HCT116 (cell line): ENCODE measurements around the gene UPK2. TPM values are rescaled to one million over a fixed set of nuclear protein-coding genes. Genes with fewer than 3 reads are reported as not detected.
"Not testable (repeated sequence)": the region's sequence is repeated elsewhere in the genome, so short reads cannot be mapped to it uniquely, and the experiment has no call there.

Source experiments
- ATAC-seq: fragments of 200-7000 bp; cut with Tn5 transposase; 2 replicates; pipeline ENCODE4 v1.9.1; 2020; ENCODE audit warnings: mild to moderate bottlenecking, moderate library complexity
- BruUV-seq: library from RNA; stranded (reverse); fragments of 400-500 nt; replicated peaks from 2 replicates; lab custom pipeline; 2021; lab: Mats Ljungman, UMichigan
- CTCF ChIA-PET: fragments of 300-600 bp; sonication (Branson Sonifier 250); formaldehyde crosslinking; loops from one replicate; lab custom pipeline; 2021; ENCODE audit warnings: antibody characterized with exemption; lab: Charles Lee
- POLR2A ChIA-PET: fragments of 300-600, 350-600 bp; sonication (Branson Sonifier 250); formaldehyde crosslinking; loops from one replicate; lab custom pipeline; 2021; ENCODE audit warnings: antibody characterized with exemption; lab: Charles Lee
- RAD21 ChIA-PET, 2 experiments: fragments of 300-600 bp; sonication (Branson Sonifier 250); formaldehyde crosslinking; loops; one replicate each; lab custom pipeline; 2023; ENCODE audit warnings: low total read pairs in 2 of 2; ENCODE audit not compliant: uncharacterized antibody in 2 of 2, unreplicated experiment in 2 of 2, low non-redundant PET in 1 of 2; lab: Charles Lee
- DNase-seq: peaks from one replicate; pipeline ENCODE4 v3.0.0-alpha.2; 2010; ENCODE audit warnings: low read depth, low spot score
- H2AFZ ChIP-seq: fragments of 200-600 bp; shearing (Covaris generic), sonication (generic); 2 replicates; pipeline ENCODE4 v1.6.1; 2017; ENCODE audit warnings: low read depth, mixed run types, mixed read lengths, antibody characterized with exemption, low read length; ENCODE audit not compliant: poor library complexity, severe bottlenecking
- H3K27ac ChIP-seq: 2 replicates; pipeline ENCODE4 v1.5.1; 2012; ENCODE audit warnings: low read depth, low read length
- H3K27me3 ChIP-seq: fragments of 200-600 bp; sonication (generic); 2 replicates; pipeline ENCODE4 v1.6.1; 2016; ENCODE audit warnings: mixed run types, low read length, mixed read lengths; ENCODE audit not compliant: insufficient read depth
- H3K36me3 ChIP-seq, 2 experiments: fragments of 200-500 bp in 1 of 2; fragments of 200-600 bp in 1 of 2; sonication (Bioruptor generic) in 1 of 2; sonication (generic) in 1 of 2; 2 replicates each; pipeline versions ENCODE4 v1.5.1 to v1.6.1; 2014 to 2016; ENCODE audit warnings: low read length in 2 of 2, inconsistent platforms in 1 of 2, mixed read lengths in 1 of 2, mixed run types in 1 of 2; ENCODE audit not compliant: insufficient read depth in 2 of 2, control insufficient read depth in 1 of 2
- H3K4me1 ChIP-seq, 2 experiments: fragments of 200-600 bp in 1 of 2; sonication (generic) in 1 of 2; 2 replicates each; pipeline versions ENCODE4 v1.5.1 to v1.6.1; 2012 to 2017; ENCODE audit warnings: low read length in 2 of 2, inconsistent platforms in 1 of 2, mild to moderate bottlenecking in 1 of 2, mixed read lengths in 1 of 2, mixed run types in 1 of 2, moderate library complexity in 1 of 2; ENCODE audit not compliant: insufficient read depth in 2 of 2, control insufficient read depth in 1 of 2
- H3K4me2 ChIP-seq: fragments of 200-600 bp; sonication (generic); 2 replicates; pipeline ENCODE4 v1.6.1; 2017; ENCODE audit warnings: mixed run types, low read length, mixed read lengths
- H3K4me3 ChIP-seq, 2 experiments: fragments of 200-600 bp in 1 of 2; sonication (generic) in 1 of 2; replicated peaks in 1 of 2; 2 replicates each; pipeline ENCODE4 v1.5.1; 2011 to 2016; ENCODE audit warnings: low read length in 2 of 2, control low read depth in 1 of 2, low read depth in 1 of 2, mild to moderate bottlenecking in 1 of 2, mixed read lengths in 1 of 2, mixed run types in 1 of 2
- H3K79me2 ChIP-seq: fragments of 200-600 bp; sonication (generic); 2 replicates; pipeline ENCODE4 v1.6.1; 2017; ENCODE audit warnings: mild to moderate bottlenecking, mixed run types, low read length, moderate library complexity, mixed read lengths; ENCODE audit not compliant: insufficient read depth
- H3K9ac ChIP-seq: fragments of 200-600 bp; sonication (generic); 2 replicates; pipeline ENCODE4 v1.6.1; 2016; ENCODE audit warnings: low read length, mixed read lengths
- H3K9me2 ChIP-seq: fragments of 200-600 bp; sonication (generic), shearing (Covaris generic); 2 replicates; pipeline ENCODE4 v1.6.1; 2017; ENCODE audit warnings: mixed run types, mild to moderate bottlenecking, moderate library complexity; ENCODE audit not compliant: insufficient read depth
- H3K9me3 ChIP-seq, 2 experiments: fragments of 200-500 bp in 1 of 2; fragments of 200-600 bp in 1 of 2; sonication (Bioruptor generic) in 1 of 2; sonication (generic) in 1 of 2; 2 replicates each; pipeline ENCODE4 v1.6.1; 2014 to 2017; ENCODE audit warnings: low read length in 2 of 2, mixed read lengths in 2 of 2, inconsistent platforms in 1 of 2, low read depth in 1 of 2, mild to moderate bottlenecking in 1 of 2, mixed run types in 1 of 2, moderate library complexity in 1 of 2; ENCODE audit not compliant: control insufficient read depth in 1 of 2, insufficient read depth in 1 of 2
- H4K20me1 ChIP-seq: fragments of 200-600 bp; sonication (generic), shearing (Covaris generic); 2 replicates; pipeline ENCODE4 v1.6.1; 2017; ENCODE audit warnings: mixed run types, mild to moderate bottlenecking, moderate library complexity; ENCODE audit not compliant: insufficient read depth
- EGR1 ChIP-seq: IDR thresholded peaks from 2 replicates; pipeline ENCODE4 v1.6.1; 2012; ENCODE audit warnings: low read depth
- EZH2phosphoT487 ChIP-seq: fragments of 200-600 bp; IDR thresholded peaks from 2 replicates; pipeline ENCODE4 v1.6.1; 2018; ENCODE audit warnings: antibody characterized with exemption, borderline replicate concordance
- POLR2A ChIP-seq: IDR thresholded peaks from 2 replicates; pipeline ENCODE4 v1.7.0; 2011; ENCODE audit warnings: borderline replicate concordance; ENCODE audit not compliant: insufficient read depth, insufficient read length; ENCODE audit errors: extremely low read depth
- RAD21 ChIP-seq: IDR thresholded peaks from 2 replicates; pipeline ENCODE4 v1.6.1; 2012; ENCODE audit warnings: low read depth, mild to moderate bottlenecking
- SP1 ChIP-seq: IDR thresholded peaks from 2 replicates; pipeline ENCODE4 v1.6.1; 2012; ENCODE audit warnings: low read depth
- SRF ChIP-seq: IDR thresholded peaks from 2 replicates; pipeline ENCODE4 v1.6.1; 2012; ENCODE audit warnings: low read depth
- TCF7L2 ChIP-seq: IDR thresholded peaks from 2 replicates; pipeline ENCODE4 v1.7.0; 2011; ENCODE audit warnings: borderline replicate concordance, inconsistent platforms; ENCODE audit not compliant: insufficient read depth, insufficient read length; ENCODE audit errors: extremely low read depth
- ZFX ChIP-seq: fragments of 450-650 bp; IDR thresholded peaks from 2 replicates; pipeline ENCODE4 v1.6.1; 2017
- ZNF274 ChIP-seq: fragments of 200-500 bp; sonication (Bioruptor generic); IDR thresholded peaks from 2 replicates; pipeline ENCODE4 v1.6.1; 2014; ENCODE audit warnings: mild to moderate bottlenecking, low read depth, low read length, inconsistent platforms
- intact Hi-C: fragments of 100-400 bp; cut with micrococcal nuclease; formaldehyde crosslinking; loops from 2 replicates; pipeline ENCODE4 v1.10.0; 2022
- total RNA-seq: library from RNA; stranded (reverse); gene quantifications from one replicate; pipeline ENCODE4 v1.2.1, GENCODE V29; 2021; ENCODE audit not compliant: unreplicated experiment
- TF ChIP-seq, protein P1 (sequence below): IDR thresholded peaks from 2 replicates; pipeline ENCODE4 v1.6.1; 2012

Gene UPK2
- total RNA-seq, 1 experiment from 2014 or later: 0.42 TPM

DNA sequence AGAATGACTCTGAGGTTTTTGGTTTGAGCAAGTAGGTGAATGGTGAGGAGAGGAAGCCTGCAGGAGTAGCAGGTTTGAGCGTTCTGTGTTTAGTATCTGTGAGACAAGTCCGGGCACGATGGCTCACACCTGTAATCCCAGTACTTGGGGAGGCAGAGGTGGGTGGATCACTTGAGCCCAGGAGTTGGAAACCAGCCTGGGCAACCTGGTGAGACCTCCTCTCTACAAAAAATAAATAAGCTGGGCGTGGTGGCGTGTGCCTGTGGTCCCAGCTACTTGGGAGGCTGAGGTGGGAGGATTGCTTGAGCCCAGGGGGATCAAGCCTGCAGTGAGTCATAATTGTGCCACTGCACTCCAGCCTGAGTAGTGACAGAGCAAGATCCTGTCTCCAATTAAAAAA, 32.2 kb downstream of the UPK2 start:
- TF ChIP-seq TCF7L2 (no peak), SP1 (no peak), ZNF274 (no peak), SRF (no peak), ZFX (no peak), POLR2A (no peak), EZH2phosphoT487 (no peak), EGR1 (no peak), RAD21 (no peak)
- TF ChIP-seq, protein P1, sequence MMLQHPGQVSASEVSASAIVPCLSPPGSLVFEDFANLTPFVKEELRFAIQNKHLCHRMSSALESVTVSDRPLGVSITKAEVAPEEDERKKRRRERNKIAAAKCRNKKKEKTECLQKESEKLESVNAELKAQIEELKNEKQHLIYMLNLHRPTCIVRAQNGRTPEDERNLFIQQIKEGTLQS: no peak
- no peak overlapping the region for H3K4me3 ChIP-seq
- peaks cover 11 to 26% of the 10 kb centered on the region in 2 experiments for H3K4me1 ChIP-seq
- ATAC-seq: peak; percentile 59
- no peaks in the 10 kb centered on the region for H3K9me2 ChIP-seq
- ChIA-PET RAD21 (no interaction called here), POLR2A (interaction anchor here (0.6 kb wide), 1 partner anchor 365 kb away, joined by 3 read pairs; no protein-coding TSS in a partner anchor), CTCF (no interaction called here)
- no peaks in the 10 kb centered on the region for H3K36me3 ChIP-seq
- H3K9me3 ChIP-seq: no peaks in the 10 kb centered on the region
- intact Hi-C loops: no loop called here
- H3K79me2 ChIP-seq: no peaks in the 10 kb centered on the region
- peak overlapping the region; percentile 33 for H3K27ac ChIP-seq
- H3K4me2 ChIP-seq: peak overlapping the region; percentile 56
- H3K9ac ChIP-seq: peak overlapping the region; percentile 8; the same call in 1 of the 2 replicates
- no TSS peak for BruUV-seq
- H2AFZ ChIP-seq: no peak overlapping the region
- H3K27me3 ChIP-seq: no peaks in the 10 kb centered on the region
- no peaks in the 10 kb centered on the region for H4K20me1 ChIP-seq
- DNase-seq: no peak

DNA sequence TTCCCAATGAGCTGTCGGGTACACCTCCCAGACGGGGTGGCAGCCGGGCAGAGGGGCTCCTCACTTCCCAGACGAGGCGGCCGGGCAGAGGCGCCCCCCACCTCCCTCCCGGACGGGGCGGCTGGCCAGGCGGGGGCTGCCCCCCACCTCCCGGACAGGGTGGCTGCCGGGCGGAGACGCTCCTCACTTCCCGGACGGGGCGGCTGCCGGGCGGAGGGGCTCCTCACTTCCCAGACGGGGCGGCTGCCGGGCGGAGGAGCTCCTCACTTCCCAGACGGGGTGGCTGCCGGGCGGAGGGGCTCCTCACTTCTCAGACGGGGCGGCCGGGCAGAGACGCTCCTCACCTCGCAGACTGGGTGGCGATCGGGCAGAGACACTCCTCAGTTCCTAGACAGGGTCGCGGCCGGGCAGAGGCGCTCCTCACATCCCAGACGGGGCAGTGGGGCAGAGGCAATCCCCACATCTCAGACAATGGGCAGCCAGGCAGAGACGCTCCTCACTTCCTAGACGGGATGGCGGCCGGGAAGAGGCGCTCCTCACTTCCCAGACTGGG, 35.5 kb downstream of the UPK2 start:
- CTCF ChIA-PET, ATAC-seq, H3K27ac ChIP-seq, H3K9me2 ChIP-seq, BruUV-seq, DNase-seq, H3K4me3 ChIP-seq, H3K4me2 ChIP-seq, RAD21 ChIA-PET, H3K9ac ChIP-seq, H4K20me1 ChIP-seq, H3K9me3 ChIP-seq, H3K27me3 ChIP-seq, intact Hi-C loops, H3K79me2 ChIP-seq, H2AFZ ChIP-seq, POLR2A ChIA-PET, H3K36me3 ChIP-seq: not testable (repeated sequence)
- peaks cover 11 to 30% of the 10 kb centered on the region in 2 experiments for H3K4me1 ChIP-seq
